ENCODE data around the gene NAA40.
A peak's percentile ranks its signal among the peaks of the same experiment; 100 is the strongest.

The NAA40 gene

DNA sequence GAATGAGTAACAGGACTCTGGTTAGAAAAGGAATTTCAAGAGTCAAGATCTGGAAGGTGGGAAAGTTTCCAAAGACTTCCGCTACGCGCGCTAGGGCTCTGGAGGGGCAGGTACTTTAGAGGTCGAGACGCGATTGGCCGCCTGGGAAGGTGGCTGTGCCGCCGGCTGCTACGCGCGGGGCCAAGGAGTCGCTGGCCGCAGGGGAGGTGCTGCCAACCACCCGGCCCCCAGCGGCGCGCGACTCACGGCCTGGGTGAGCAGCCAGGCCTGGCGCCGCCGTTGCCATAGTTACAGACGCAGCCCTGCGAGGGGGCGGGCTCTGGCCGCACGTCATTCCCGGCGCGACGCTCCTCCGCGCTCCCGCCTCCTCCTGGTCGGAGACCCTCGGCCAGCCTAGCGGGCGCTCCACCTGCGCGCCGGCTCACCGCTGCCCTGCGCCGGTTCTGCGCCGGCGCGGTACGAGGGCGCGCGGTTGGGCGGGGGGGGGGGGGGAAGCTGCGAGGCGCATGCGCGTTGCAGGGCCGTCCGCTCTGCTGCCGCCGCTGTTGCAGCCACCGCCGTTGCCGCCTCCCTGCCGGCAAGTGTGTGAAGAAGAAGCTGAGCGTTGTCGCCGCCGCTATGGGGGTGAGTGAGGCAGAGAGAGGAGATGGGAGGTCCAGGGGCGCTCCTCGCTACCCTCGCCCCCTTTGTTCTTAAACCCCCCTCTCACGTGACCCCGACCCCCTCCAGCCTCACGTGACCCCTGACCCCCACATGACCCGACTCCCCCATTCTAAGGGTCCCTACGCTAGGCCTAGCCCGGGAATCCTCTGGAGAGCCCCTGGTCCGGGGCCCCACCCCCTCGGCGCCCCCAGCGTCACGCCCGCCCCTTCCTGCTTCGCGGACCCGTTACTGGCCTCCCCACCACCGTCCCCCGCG lies at the start of gene NAA40:
Gene NAA40, plus strand, starts transcription at position 524 of the 918 bp plus-strand sequence. Its CDS starts 95 bp downstream, at position 619.
- peak; percentile 79 to 88 for DNase-seq (ENCODE audit: low read depth in 2 of 2)

DNA sequence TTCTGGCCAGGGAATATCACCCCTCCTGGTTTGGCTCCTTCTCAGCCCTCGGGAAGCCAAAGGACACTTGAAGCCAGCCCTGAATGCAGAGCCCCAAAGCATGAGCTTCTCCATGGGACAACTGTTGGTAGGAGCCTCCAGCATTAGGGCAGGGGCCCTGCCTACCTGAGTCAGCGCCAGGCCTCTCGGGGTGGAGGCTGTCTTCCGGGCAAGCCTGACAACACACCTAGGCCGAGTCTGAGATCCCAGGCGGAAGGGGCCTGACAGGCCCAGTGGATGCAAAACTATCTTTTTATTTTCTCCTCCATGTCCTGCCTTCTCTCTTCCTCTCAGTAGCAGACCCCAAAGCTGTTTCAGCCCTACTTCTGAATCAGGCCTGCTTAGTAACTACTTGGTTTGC lies 49.5 kb upstream of the NAA40 start:
- DNase-seq (ENCODE audit: low read depth in 2 of 2): no peak

DNA sequence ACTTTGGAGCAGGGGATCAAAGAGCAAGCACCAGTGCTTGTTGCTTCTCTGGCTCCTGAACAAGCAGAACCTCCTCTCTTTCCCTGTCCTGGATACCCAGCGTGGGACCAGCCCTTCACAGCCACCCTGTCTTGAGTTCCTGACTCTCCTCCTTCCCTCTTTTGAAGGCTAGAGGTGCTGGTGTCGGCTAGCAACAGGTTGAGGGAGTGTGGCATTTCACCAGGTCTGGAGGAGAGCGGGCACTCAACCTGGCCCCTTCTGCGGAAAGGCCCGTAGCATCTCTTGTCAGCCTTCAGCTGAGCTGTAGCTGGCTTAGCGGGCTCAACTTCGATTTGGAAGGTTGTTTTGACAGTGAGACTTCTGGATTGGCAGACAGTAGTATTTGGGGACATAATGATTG lies 48.4 kb upstream of the NAA40 start:
- no peak for DNase-seq (ENCODE audit: low read depth in 2 of 2)

DNA sequence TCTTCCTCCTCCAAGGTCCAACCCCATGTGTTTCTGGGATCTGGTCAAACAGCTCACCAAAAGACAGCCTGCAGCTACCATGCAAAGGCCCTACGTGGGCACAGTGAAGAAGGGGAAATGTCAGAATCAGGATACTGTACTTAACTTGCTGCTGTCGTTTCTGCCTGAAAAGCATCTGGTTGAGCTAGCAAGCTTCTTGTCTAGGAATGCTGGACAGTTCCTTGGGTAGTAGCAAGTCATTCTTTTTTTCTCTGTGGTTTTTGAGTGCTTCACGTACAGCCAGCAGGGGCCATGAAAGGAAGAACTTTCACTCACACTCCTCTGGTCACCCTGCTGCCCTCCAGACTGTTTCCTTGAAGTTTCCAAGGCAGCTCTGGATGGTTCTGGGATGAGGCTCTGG lies 46.6 kb upstream of the NAA40 start:
- no peak for DNase-seq (ENCODE audit: low read depth in 2 of 2)

DNA sequence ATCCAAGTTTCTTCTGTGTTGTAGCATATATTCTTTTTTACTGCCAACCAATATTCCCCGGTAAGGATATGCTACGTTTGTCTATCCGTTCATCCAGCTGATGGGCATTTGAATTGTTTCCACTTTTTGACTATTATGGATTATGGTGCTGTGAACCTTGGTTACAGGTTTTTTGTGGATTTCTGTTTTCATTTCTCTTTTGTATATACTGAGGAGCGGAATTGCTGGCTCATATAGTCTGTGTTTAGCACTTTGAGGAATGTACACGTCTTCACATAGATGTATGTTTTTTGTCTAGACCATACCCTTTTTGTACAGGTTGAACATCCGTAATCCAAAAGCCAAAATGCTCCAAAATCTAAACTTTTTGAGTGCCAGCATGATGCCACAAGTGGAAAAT lies 45.4 kb upstream of the NAA40 start:
- no peak for DNase-seq (ENCODE audit: low read depth in 2 of 2)

DNA sequence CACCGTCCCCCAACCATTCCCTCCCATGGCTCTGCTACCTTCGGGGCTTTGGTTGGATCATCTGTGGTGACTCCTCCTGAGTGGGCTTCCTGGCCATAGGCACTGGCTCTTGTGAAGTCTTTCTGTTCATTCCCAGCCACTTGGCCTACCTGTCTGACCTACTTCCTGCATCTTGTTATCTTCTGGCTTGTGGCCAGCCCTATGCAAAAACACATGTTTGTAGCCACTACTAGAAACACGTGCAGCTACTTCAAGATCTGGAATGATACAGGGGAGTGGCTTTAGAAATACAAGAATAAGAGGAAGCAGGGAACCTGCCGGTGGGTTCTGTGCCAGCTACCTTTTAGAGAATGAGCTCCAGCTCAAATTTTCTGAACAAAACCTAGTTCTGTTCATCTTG lies 42.7 kb upstream of the NAA40 start:
- DNase-seq (ENCODE audit: low read depth in 2 of 2): no peak

DNA sequence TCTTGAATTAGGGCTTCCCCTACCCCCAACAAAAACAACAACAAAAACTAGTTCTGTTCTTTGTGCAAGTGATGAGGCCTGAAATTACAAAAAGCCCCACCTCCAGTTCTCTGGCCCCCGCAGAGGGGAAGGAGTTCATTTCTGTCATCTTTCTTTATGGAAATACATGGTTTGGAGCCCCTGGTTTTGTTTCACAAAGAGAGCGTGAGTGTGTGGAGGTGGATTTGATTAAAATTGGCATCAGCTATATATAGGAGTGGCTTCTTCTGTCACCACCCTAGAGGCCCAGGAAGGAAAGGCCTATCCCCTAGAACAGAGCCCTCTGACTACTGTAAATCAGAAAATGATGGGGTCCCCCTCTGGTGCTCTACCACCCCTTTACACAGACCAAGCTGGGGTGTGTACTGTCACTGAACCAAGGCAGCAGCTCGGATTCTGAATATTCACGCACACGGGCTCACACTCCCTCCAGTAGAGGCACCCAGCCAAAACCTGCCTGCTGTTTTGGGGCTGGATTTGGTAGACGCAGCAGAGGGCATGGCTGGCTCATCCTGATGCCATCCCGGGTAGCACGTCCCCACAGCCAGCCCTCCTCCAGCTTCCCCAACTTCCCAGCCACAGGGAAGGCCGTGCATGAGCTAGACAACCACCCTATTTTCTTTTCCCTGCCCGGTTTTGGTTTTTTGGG lies 41.2 kb upstream of the NAA40 start:
- no peak for DNase-seq (ENCODE audit: low read depth in 2 of 2)

DNA sequence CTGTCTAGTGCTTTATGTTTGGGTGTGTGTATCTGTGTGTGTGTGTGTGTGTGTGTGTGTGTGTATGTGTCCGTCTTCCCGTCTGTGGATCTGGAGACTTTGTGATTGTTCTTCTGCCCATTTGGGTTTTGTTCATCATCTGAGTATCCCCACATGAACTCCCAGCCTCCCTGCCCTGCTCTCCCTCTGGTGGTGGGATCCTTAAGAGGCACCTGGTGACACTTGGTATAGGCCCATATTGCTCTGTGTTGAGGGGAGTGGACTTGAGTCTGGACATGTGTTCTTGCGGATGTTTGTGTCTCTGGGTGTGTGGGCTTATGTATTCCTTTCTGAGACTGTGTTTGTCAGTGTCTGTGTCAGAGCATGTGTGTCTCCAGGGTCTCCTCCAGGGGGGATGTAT lies 37.1 kb upstream of the NAA40 start:
- DNase-seq (ENCODE audit: low read depth in 2 of 2): no peak

DNA sequence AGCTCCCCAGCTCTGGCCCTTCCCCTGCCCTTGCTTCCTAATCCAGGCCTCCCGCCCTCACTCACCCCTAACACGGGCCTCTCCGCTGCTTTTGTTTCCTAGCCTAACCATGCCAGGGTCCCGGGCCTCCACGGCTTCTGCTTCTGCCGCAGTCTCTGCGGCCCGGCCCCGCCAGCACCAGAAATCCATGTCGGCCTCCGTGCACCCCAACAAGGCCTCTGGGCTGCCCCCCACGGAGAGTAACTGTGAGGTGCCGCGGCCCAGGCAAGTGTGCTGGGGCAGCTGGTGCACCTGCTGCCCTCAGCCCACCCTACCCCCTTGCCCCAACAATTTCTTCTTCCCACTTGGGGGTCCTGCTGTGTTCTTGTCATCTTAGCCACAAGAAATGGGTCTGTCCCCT lies 34.9 kb upstream of the NAA40 start:
- no peak for DNase-seq (ENCODE audit: low read depth in 2 of 2)

DNA sequence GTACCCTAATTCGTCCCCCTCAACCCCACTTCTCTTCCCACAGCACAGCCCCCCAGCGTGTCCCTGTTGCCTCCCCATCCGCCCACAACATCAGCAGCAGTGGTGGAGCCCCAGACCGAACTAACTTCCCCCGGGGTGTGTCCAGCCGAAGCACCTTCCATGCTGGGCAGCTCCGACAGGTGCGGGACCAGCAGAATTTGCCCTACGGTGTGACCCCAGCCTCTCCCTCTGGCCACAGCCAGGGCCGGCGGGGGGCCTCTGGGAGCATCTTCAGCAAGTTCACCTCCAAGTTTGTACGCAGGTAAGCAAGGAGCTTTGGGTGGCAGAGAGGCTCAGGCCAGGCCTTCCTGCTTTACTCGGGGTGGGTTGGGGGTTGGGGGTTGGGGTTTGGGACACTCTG lies 34.1 kb upstream of the NAA40 start:
- DNase-seq (ENCODE audit: low read depth in 2 of 2): no peak

DNA sequence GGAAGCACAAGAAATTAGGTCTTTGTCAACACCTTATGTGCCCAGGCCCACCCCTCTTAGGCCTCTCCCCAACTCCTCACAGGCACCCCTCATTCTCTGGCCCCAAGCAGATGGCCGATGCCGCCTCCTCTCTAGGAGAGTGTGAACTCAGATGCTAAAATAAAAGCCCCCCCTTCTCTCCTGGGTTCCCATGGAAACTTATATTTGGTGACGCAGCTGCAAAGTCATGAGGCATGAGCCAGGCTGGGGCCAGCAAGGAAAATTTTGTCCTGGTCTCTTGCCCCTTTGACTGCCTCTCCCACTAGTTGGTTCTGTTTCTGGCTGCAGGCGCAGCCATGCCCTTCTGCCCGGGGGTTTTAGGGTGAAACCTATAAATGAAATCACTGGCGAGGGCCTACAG lies 33.6 kb upstream of the NAA40 start:
- no peak for DNase-seq (ENCODE audit: low read depth in 2 of 2)

DNA sequence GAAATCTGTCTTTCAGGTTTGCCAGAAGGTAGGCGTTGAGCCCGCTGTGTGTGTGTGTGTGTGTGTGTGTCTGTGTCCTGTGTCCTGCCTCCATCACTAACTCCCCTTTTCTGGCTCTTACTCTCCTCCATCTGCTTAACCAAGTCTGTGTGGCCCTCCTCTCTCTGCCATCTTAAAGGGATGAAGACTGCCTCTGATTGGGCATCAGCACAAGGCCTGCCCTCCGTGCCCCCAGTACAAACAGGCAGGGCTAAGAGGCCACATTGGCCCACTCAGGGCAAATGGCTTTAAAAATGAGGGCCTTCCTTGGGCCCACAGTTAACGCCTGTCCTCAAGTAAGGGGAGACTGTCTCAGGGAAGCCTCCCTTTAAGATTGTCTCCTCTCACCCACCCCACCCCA lies 32.7 kb upstream of the NAA40 start:
- DNase-seq (ENCODE audit: low read depth in 2 of 2): no peak

DNA sequence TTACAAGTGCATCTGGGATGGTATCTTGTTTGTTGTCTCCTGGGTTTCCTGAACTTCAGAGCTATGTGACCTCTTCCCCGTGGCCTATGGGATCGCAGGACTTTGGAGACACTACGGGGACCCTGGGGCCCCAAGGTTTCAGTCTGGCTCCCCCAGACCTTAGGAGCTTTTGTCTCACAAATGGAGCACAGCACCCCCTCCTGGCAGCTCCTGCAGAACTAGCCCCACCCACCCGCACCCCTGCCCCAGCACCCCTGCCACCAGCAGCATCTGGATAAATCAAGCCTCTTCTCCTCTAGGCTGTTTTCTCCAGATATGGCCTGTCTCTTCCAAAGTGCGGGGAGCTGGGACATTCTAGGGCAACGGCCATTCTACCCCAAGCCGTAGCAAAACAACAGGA lies 32.2 kb upstream of the NAA40 start:
- peak; percentile 37 to 52 for DNase-seq (ENCODE audit: low read depth in 2 of 2)

DNA sequence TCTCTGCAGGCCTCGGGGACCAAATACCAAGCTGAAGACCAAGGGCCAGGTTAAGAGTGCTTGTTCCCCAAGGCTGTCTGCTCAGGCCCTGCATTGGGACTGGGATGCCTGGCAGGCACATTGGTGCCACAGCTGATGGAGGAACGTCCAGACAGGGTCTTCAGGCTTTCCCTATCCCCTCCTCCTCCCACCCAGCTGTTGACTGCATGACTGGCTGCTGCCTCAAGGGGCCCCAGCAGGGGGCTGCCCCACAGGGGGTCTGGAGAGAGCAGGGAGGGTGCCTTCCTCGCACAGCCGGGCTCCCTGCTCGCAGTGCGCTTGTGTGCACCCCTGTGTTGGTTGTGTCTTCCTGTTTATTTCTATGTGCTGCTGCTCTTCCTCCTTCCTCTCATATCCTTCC lies 31.7 kb upstream of the NAA40 start:
- no peak for DNase-seq (ENCODE audit: low read depth in 2 of 2)

DNA sequence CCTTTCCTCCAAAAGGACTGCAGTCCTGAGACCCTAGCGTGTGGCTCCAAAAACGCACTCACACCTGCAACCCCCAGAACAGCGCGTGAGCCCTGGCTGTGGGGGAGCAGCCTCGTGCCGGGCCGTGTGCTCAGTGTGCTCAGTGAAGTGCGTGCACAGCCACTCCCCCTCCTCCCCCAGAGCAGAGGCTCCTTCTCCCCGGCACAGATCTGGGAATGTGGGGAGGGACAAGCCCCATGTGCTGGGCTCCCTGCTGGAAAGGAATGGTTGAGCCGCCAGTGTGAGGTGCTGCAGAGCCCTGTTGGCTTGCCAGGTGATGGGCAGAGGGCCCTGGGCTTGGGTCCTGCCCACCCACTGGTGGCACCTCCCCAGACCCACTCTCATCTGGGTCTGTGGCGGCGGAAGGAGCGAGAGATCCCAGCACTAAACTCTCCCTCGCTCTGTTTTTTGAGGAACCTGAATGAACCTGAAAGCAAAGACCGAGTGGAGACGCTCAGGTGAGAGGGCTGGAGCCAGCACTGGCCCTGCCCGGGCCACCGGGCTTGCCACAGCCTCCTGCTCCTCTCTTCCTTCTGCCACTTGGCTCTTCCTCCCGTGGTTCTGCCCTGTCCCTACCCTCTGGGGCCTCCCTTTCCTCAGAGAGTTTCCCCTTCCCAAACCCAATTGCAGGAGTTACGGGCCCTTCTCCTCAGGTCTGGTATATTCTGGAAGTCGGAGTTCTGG lies 30.8 kb upstream of the NAA40 start:
- no peak for DNase-seq (ENCODE audit: low read depth in 2 of 2)

DNA sequence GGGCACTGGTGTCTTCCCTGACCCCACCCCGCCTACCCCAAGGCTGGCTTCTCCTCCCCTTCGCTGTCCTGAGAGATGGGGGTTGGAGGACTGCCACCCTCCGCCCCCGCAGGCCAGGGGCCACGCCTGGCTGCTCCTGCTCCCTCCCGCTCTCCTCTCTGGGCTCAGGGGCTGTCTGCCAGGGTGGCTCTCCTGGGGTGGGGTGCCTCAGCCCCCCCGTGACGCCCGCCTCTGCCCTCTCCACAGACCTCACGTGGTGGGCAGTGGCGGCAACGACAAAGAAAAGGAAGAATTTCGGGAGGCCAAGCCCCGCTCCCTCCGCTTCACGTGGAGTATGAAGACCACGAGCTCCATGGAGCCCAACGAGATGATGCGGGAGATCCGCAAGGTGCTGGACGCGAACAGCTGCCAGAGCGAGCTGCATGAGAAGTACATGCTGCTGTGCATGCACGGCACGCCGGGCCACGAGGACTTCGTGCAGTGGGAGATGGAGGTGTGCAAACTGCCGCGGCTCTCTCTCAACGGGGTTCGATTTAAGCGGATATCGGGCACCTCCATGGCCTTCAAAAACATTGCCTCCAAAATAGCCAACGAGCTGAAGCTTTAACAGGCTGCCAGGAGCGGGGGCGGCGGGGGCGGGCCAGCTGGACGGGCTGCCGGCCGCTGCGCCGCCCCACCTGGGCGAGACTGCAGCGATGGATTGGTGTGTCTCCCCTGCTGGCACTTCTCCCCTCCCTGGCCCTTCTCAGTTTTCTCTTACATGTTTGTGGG lies 30.0 kb upstream of the NAA40 start:
- DNase-seq (ENCODE audit: low read depth in 2 of 2): no peak

DNA sequence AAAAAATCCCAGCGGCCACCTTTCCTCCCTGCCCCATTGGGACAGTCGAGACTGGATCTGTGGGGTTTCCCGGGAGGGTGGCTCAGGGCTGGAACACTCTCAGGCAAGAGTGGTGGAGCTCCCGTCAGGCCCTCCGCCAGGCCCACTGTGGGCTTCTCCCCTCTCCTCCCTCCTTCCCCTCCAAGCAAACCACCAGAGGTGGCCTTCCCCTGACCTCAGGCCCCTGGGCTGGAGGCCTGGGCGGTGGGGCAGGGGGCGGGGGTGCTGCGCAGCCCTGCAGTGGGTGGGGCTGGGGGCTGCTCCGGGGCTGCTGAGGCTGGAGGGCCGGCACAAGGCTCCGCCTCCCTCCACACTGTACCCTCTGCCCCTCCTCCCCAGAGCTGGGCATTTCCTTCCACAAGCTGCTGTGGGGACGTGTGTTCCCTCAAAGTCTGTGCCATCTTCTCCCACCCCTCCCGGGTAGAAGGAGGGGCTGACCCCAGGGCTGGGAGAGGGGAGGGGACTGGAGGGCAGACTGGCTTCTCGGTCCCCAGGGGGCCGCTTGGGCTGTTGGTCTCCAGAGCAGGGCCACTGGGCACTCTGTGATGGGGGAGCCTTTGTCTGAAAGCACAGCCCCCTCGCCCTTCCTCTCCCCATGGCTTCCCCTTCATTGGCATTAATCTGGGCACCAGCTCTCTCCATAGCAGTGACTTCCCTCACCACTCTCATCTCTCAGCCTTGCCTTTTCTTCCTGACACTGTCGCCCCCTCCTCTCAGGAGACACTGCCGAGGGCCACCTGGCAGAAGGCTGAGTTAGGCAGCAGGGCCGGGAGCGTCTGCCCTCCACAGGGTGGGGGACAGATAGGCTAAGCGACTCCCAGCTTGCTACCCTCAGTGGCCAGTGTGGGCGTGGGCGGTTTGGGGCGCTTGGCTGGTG lies 29.0 kb upstream of the NAA40 start:
- DNase-seq (ENCODE audit: low read depth in 2 of 2): no peak

DNA sequence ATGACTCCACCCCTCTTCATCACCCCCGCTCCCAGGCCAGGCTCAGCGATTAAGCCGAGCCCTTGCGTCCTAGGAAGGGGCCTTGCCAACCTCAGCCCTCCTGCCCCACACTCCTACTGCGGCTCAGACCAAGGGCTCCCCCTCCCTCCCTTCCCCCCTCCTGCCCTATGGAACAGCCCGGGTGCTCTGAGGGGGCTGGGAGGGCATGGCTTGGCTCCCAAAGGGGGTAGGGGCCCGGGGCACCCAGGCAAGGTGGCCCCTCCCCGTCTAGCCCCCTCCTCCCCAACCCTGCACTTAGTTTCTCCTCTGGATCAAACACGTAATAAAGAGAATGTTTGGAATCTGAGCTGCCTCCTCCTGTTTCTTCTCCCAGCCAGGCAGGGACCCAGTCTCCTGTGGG lies 28.1 kb upstream of the NAA40 start:
- no peak for DNase-seq (ENCODE audit: low read depth in 2 of 2)

DNA sequence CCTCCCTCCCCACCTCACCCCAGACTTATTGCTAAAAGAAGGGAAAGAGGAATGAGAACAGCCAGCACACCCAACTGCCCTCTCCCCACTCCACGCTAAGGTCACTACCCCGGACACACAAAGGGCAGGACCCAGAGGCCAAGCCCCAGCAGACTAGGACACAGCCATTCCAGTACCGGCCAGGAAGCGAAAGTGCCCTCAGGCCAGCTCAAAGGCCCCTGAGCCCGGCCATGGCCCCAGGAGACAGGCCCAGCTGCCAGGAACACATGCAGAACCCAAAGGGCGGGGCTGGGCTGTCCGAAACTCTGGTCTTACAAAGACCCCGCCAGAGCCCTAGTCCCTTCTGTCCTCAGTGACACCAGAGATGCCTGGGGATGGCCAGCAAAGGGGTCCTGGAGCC lies 27.4 kb upstream of the NAA40 start:
- DNase-seq (ENCODE audit: low read depth in 2 of 2): no peak

DNA sequence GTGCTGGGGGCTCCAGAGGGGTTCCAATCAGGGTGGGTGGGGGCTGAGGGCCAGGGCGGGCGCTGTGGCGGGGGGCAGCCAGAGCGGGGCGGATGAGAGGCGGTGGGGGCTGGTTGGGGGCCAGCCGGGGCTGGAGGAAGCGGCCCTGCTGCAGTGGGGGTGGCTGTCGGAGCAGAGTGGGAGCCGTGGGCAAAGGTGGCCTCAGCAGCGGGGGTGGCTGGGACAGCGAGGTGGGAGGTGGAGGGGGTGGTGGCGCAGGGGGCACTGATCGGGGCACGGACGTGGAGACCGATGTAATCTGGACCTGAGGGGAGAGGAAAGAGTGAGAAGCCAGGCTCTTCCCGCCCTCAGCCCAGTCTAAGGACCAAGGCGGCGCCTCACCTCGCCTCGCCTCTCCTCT lies 26.9 kb upstream of the NAA40 start:
- no peak for DNase-seq (ENCODE audit: low read depth in 2 of 2)

DNA sequence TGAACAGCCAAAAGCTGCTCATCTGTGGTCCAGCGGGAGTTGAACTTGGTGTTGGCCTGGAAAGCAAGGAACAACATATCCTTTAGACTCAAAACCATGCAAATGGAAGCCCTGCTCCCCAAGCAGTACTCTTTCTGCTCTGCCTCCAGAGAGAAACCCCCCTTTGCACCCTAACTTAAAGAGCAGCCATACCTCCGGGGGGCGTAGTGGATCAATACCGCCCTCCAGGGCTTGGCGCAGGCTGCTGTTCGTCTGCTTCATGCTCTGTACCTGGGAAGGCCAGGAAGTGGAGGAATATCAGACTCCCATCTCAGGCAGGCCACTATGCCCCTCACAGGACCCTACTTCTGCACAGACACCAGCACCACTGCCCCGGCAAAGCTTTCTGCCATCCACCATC lies 26.1 kb upstream of the NAA40 start:
- no peak for DNase-seq (ENCODE audit: low read depth in 2 of 2)

Measured in stimulated activated CD4-positive, alpha-beta T cell treated with anti-CD3 and anti-CD28 coated beads, Interleukin-1b, Interleukin-23, amount 100 ng/mL, for 4 hours (primary cell).